GM23338 (cell line): Measurements from ENCODE around the gene SUGCT.

Source experiments
- CREB1 ChIP-seq: fragments of 250-450 bp; sonication (Bioruptor Pico); IDR thresholded peaks from 2 replicates; pipeline ENCODE4 v1.5.0; 2020; ENCODE audit warnings: low read depth, mild to moderate bottlenecking, moderate library complexity
- CTCF ChIP-seq, 2 experiments: fragments of 200-600 bp in 1 of 2; sonication (generic) in 1 of 2; conservative IDR thresholded peaks; 2 replicates each; pipeline versions ENCODE4 v1.5.1 to v1.6.1; 2016 to 2017; ENCODE audit warnings: antibody characterized with exemption in 2 of 2, low read depth in 2 of 2, mild to moderate bottlenecking in 2 of 2, moderate library complexity in 1 of 2
- EZH2 ChIP-seq: fragments of 200-600 bp; sonication (generic); IDR thresholded peaks from one replicate; pipeline ENCODE4 v1.8.0; 2017; ENCODE audit warnings: antibody characterized with exemption, mild to moderate bottlenecking, low read depth; ENCODE audit not compliant: unreplicated experiment
- EZH2phosphoT487 ChIP-seq: fragments of 200-600 bp; sonication (generic); IDR thresholded peaks from one replicate; pipeline ENCODE4 v1.8.1; 2018; ENCODE audit warnings: antibody characterized with exemption; ENCODE audit not compliant: unreplicated experiment
- POLR2AphosphoS5 ChIP-seq: IDR thresholded peaks from 2 replicates; pipeline ENCODE4 v1.6.1; 2016; ENCODE audit warnings: antibody characterized with exemption, low read depth
- REST ChIP-seq: IDR thresholded peaks from one replicate; pipeline ENCODE4 v1.6.1; 2018; ENCODE audit warnings: antibody characterized with exemption; ENCODE audit not compliant: unreplicated experiment

- TF ChIP-seq CTCF (conservative IDR thresholded peaks at IDR 0.05; ENCODE audit: low read depth in 2 of 2): no peak
- TF ChIP-seq REST: no peak
- TF ChIP-seq POLR2AphosphoS5: no peak
- TF ChIP-seq EZH2: no peak
- no peak for TF ChIP-seq EZH2phosphoT487
- TF ChIP-seq CREB1 (CRISPR knock-in tag): no peak
These were observed 328.6 kb downstream of the SUGCT start for GRCh38 chr7:40463446-40463845.
